OCI-LY3 (cell line): ENCODE measurements around the gene PDE8A.
A peak's percentile ranks its signal among the peaks of the same experiment; 100 is the strongest.

Source experiments
- H2AFZ ChIP-seq: fragments of 200-600, 300-600 bp; shearing (Covaris generic); 2 replicates; pipeline ENCODE4 v1.6.0; 2014; ENCODE audit warnings: antibody characterized with exemption, low read depth, low read length
- H3K27ac ChIP-seq: fragments of 200-600, 300-600 bp; sonication (generic); 2 replicates; pipeline ENCODE4 v1.5.1; 2014; ENCODE audit warnings: mild to moderate bottlenecking, low read length, moderate library complexity, mixed read lengths
- H3K27me3 ChIP-seq: fragments of 200-600, 300-600 bp; sonication (generic); 2 replicates; pipeline ENCODE4 v1.6.1; 2014; ENCODE audit warnings: low read depth, low read length, mixed read lengths
- H3K36me3 ChIP-seq: fragments of 200-600, 300-600 bp; sonication (generic); replicated peaks from 2 replicates; pipeline ENCODE3; 2014; ENCODE audit warnings: low read depth, low read length, mixed read lengths
- H3K4me1 ChIP-seq: fragments of 300-600, 200-600 bp; sonication (generic); 2 replicates; pipeline ENCODE4 v1.6.1; 2014; ENCODE audit warnings: low read length, mixed read lengths
- H3K4me2 ChIP-seq: fragments of 200-600, 300-600 bp; sonication (generic); 2 replicates; pipeline ENCODE4 v1.6.1; 2014; ENCODE audit warnings: low read length, mixed read lengths
- H3K4me3 ChIP-seq: fragments of 300-600, 200-600 bp; sonication (generic); 2 replicates; pipeline ENCODE4 v1.5.1; 2014; ENCODE audit warnings: antibody characterized with exemption, mild to moderate bottlenecking, low read length, moderate library complexity
- H3K79me2 ChIP-seq: fragments of 300-600, 200-600 bp; shearing (Covaris generic); 2 replicates; pipeline ENCODE4 v1.6.1; 2014; ENCODE audit warnings: mild to moderate bottlenecking, low read length, mixed read lengths
- H3K9ac ChIP-seq: fragments of 300-600, 200-600 bp; shearing (Covaris generic); 2 replicates; pipeline ENCODE4 v1.6.0; 2014; ENCODE audit warnings: mild to moderate bottlenecking, low read length, moderate library complexity
- H3K9me3 ChIP-seq: fragments of 200-600, 300-600 bp; shearing (Covaris generic); 2 replicates; pipeline ENCODE4 v1.6.1; 2014; ENCODE audit warnings: low read length, mixed read lengths; ENCODE audit not compliant: insufficient read depth
- H4K20me1 ChIP-seq: fragments of 200-600, 300-600 bp; sonication (generic); 2 replicates; pipeline ENCODE4 v1.6.1; 2016; ENCODE audit warnings: low read length, mixed read lengths; ENCODE audit not compliant: insufficient read depth
- EZH2phosphoT487 ChIP-seq: fragments of 200-600 bp; shearing (Covaris generic); IDR thresholded peaks from 2 replicates; pipeline ENCODE4 v1.6.1; 2018; ENCODE audit warnings: antibody characterized with exemption, mixed run types, low read depth
- TF ChIP-seq, protein P1 (sequence below): fragments of 200-600, 300-600 bp; sonication (generic); IDR thresholded peaks from 2 replicates; pipeline ENCODE4 v1.5.1; 2014; ENCODE audit warnings: antibody characterized with exemption, low read length, low read depth

PDE8A gene

DNA sequence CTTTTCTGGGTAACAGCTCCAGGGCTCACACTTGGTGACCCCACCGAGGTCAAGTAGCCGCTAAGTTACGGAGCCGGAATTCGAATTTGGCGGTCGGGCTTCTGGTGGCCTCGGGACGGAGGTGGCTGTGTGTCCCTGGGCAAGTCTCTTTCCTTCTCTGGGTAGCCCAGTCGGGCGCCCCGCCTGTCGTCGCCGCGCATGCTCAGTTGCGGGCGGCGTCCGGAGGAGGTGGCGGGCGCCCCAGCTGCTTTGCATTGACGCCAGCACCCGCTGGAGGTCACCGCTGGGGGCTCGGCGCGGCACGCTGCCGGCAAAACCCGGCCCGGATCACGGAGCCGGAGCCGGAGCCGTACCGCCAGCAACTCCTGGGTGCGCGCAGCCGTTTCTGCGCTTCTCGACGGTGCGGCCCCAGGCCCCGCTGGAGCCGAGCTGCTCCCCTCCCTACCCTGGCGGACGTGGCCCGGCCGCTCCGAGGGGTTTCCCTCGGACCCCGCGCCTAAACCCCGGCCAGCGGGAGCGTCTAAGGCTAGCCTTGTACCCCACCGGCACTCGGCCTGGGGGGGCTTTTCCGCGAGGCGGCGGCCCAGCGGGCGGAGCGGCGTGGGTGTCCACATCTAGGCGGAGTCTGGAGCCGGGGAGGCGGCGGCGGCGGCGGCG, 474 bp upstream of the PDE8A start:
- no peaks in the 10 kb centered on the region for H3K36me3 ChIP-seq
- no peaks in the 10 kb centered on the region for H3K27me3 ChIP-seq
- H3K4me1 ChIP-seq, result peaks cover 50% of the 10 kb centered on the region
- no peaks in the 10 kb centered on the region for H3K9me3 ChIP-seq
- H3K4me2 ChIP-seq, result peak overlapping the region; percentile 92
- no peak for TF ChIP-seq EZH2phosphoT487
- TF ChIP-seq, protein P1, sequence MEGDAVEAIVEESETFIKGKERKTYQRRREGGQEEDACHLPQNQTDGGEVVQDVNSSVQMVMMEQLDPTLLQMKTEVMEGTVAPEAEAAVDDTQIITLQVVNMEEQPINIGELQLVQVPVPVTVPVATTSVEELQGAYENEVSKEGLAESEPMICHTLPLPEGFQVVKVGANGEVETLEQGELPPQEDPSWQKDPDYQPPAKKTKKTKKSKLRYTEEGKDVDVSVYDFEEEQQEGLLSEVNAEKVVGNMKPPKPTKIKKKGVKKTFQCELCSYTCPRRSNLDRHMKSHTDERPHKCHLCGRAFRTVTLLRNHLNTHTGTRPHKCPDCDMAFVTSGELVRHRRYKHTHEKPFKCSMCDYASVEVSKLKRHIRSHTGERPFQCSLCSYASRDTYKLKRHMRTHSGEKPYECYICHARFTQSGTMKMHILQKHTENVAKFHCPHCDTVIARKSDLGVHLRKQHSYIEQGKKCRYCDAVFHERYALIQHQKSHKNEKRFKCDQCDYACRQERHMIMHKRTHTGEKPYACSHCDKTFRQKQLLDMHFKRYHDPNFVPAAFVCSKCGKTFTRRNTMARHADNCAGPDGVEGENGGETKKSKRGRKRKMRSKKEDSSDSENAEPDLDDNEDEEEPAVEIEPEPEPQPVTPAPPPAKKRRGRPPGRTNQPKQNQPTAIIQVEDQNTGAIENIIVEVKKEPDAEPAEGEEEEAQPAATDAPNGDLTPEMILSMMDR, result no peak
- H2AFZ ChIP-seq, result peak overlapping the region; percentile 90
- H3K27ac ChIP-seq, result peak overlapping the region; percentile 85
- H3K4me3 ChIP-seq, result peak overlapping the region; percentile 92
- H4K20me1 ChIP-seq, result peaks cover 16% of the 10 kb centered on the region
- H3K9ac ChIP-seq, result peak overlapping the region; percentile 82
- peaks cover 38% of the 10 kb centered on the region for H3K79me2 ChIP-seq

DNA sequence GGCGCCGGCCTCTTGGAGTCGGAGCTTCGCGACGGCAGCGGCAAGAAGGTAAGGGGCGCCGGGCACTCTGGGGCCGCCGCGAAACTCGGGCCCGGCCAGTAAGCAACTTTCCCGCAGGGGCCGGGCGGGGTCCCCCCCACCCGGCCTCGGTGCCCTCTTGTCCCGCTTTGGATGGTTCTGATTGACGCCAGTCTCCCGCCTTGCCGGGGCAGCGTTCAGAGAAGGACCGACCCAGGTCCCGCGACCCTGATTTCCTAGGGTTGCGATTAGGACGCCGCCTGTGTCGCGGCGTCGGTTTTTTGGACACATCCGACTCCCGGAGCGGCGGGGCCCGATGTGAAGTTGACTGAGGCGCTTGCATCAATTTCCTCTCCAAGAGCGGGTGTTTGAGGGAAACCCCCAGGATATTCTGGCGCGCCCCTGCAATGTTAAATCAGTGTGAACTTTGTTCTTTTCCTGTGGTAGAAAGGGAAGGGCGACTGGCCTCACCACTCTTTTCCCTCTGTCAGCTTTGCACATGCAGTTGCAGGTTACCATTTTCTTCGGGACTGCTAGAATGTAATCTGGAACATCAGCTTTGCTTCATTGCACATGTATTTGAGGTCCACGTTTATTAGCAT, 755 bp downstream of the PDE8A start:
- TF ChIP-seq EZH2phosphoT487, result no peak
- TF ChIP-seq, protein P1, result no peak
- Histone ChIP-seq H3K27ac (no peak overlapping the region), H3K36me3 (no peaks in the 10 kb centered on the region), H2AFZ (no peak overlapping the region), H4K20me1 (peaks cover 20% of the 10 kb centered on the region), H3K27me3 (no peaks in the 10 kb centered on the region), H3K9ac (peak overlapping the region; percentile 81), H3K9me3 (no peaks in the 10 kb centered on the region), H3K4me1 (peaks cover 41% of the 10 kb centered on the region), H3K4me3 (peak overlapping the region; percentile 92), H3K4me2 (peak overlapping the region; percentile 92), H3K79me2 (peaks cover 49% of the 10 kb centered on the region)

DNA sequence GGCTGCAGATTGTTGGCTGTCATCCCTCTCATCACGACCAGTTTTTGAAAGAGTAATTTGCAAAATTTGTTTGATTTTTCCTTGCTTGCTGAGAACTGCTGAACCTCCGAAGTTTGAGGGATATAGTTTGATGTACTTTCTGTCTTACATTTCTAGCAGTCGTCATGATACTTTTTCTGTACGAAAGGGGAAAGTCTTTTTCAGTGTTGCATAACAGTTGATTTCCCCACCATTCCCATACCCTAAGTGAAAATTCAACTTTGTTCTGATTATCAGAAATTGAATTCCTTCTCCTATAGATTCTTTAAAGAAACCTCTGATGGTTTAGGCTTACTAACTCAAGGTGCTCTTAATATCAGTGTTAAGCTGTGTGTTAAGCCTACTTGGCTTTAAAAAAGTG, 1.6 kb downstream of the PDE8A start:
- Histone ChIP-seq H3K9ac (peak overlapping the region; percentile 81), H3K27me3 (no peaks in the 10 kb centered on the region)

DNA sequence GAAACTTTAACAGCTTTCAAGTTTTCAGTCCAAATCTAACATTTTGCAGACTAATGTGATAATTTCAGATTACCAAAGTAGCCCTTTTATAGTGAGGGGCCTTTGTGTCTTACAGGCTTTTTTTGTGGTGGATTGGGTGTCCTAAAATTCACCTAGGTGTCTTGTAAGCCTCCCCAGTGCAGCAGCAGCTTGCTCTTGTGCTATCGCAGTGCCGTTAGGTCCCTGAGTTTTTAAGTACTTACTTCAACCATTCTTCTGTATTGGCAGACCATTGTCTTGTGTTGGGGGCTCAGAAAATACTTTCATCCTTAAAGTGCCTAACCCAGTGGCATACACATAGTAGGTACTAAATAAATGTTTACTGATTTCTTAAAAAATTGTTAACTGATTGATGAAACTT, 2.1 kb downstream of the PDE8A start:
- Histone ChIP-seq H3K27me3 (no peaks in the 10 kb centered on the region), H3K9ac (0 out of 2 replicates have a peak overlapping the region, but pooled peaks have one; percentile 81), H3K27ac (no peak overlapping the region), H3K4me2 (peak overlapping the region; percentile 92), H2AFZ (no peak overlapping the region), H3K4me1 (peaks cover 43% of the 10 kb centered on the region), H3K4me3 (peak overlapping the region; percentile 92), H3K79me2 (peaks cover 62% of the 10 kb centered on the region), H3K36me3 (no peaks in the 10 kb centered on the region), H3K9me3 (no peaks in the 10 kb centered on the region), H4K20me1 (peaks cover 30% of the 10 kb centered on the region)
- TF ChIP-seq, protein P1, result no peak
- TF ChIP-seq EZH2phosphoT487, result no peak

More for the DNA sequence above, 1.6 kb downstream of the PDE8A start:
- Histone ChIP-seq H3K4me2 (peak overlapping the region; percentile 92), H2AFZ (no peak overlapping the region), H3K9me3 (no peaks in the 10 kb centered on the region), H3K4me1 (peaks cover 43% of the 10 kb centered on the region), H3K4me3 (peak overlapping the region; percentile 92), H3K79me2 (peaks cover 58% of the 10 kb centered on the region), H4K20me1 (peaks cover 27% of the 10 kb centered on the region), H3K27ac (no peak overlapping the region), H3K36me3 (no peaks in the 10 kb centered on the region)
- TF ChIP-seq, protein P1, result no peak
- TF ChIP-seq EZH2phosphoT487, result no peak
